ENCODE measurements around the gene TUFT1. TPM values are rescaled to one million over a fixed set of nuclear protein-coding genes. Genes with fewer than 3 reads are reported as not detected.

The TUFT1 gene
- total RNA-seq, 1 experiment from 2014 or later = 12.3 TPM

DNA sequence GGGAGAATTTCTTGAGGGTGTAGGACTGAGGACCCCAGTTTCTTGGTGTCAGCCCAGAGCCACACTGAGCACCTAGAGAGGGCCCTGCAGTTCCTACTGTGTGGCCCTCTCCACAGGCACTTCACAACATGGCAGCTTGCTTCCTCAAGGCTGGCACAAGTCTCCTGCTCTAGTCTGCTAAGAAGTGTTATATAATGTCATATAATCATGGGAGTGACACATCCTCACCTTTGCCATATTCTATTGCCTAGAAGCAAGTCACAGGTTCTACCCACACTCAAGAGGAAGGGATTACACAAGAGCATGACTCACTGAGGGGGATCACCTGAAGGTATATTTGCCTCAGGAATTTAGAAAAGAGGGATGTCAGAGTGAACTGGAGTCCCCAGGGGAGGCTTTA lies 66.3 kb downstream of the TUFT1 start:
- peak; percentile 29 for DNase-seq (ENCODE audit: low read depth, low spot score)
- Histone ChIP-seq H3K79me2 (ENCODE audit: insufficient read depth, low read length) (no peaks in the 10 kb centered on the region), H3K36me3 (ENCODE audit: control insufficient read depth in 1 of 2, insufficient read depth in 2 of 2, low read length in 2 of 2) (no peaks in the 10 kb centered on the region), H3K27me3 (ENCODE audit: insufficient read depth, low read length) (no peaks in the 10 kb centered on the region), H2AFZ (ENCODE audit: low read depth, low read length, poor library complexity, severe bottlenecking) (peak overlapping the region; percentile 6), H3K27ac (ENCODE audit: low read depth, low read length) (no peak overlapping the region), H3K9me2 (ENCODE audit: insufficient read depth) (no peaks in the 10 kb centered on the region), H3K9me3 (ENCODE audit: control insufficient read depth in 1 of 2, insufficient read depth in 1 of 2, low read depth in 1 of 2, low read length in 2 of 2) (no peaks in the 10 kb centered on the region), H3K4me2 (ENCODE audit: low read length) (peak overlapping the region; percentile 54), H4K20me1 (ENCODE audit: insufficient read depth) (no peaks in the 10 kb centered on the region), H3K4me3 (replicated peaks in 1 of 2; ENCODE audit: low read depth in 1 of 2, low read length in 2 of 2) (no peak overlapping the region), H3K4me1 (ENCODE audit: control insufficient read depth in 1 of 2, insufficient read depth in 2 of 2, low read length in 2 of 2) (peaks cover 5 to 37% of the 10 kb centered on the region in 2 experiments), H3K9ac (ENCODE audit: low read length) (no peak overlapping the region)
- intact Hi-C loops (cut with micrococcal nuclease) = no loop called here
- ChIA-PET POLR2A (interaction anchor here (1.0 kb wide), 1 partner anchor 27 kb away, joined by 3 read pairs; no protein-coding TSS in a partner anchor), RAD21 (ENCODE audit: low non-redundant PET in 1 of 2, low total read pairs in 2 of 2, uncharacterized antibody in 2 of 2, unreplicated experiment in 2 of 2) (interaction anchor here in 1 of 2 experiments (0.6 kb wide), 1 partner anchor 14 kb away, joined by 3 read pairs; no protein-coding TSS in a partner anchor), CTCF (interaction anchor here (0.9 to 3.8 kb wide), 2 partner anchors 12 to 13 kb away, joined by 4 to 13 read pairs; no protein-coding TSS in a partner anchor)
- no TSS peak for BruUV-seq (replicated peaks)
- peak; percentile 33 for ATAC-seq
- TF ChIP-seq, protein P1, sequence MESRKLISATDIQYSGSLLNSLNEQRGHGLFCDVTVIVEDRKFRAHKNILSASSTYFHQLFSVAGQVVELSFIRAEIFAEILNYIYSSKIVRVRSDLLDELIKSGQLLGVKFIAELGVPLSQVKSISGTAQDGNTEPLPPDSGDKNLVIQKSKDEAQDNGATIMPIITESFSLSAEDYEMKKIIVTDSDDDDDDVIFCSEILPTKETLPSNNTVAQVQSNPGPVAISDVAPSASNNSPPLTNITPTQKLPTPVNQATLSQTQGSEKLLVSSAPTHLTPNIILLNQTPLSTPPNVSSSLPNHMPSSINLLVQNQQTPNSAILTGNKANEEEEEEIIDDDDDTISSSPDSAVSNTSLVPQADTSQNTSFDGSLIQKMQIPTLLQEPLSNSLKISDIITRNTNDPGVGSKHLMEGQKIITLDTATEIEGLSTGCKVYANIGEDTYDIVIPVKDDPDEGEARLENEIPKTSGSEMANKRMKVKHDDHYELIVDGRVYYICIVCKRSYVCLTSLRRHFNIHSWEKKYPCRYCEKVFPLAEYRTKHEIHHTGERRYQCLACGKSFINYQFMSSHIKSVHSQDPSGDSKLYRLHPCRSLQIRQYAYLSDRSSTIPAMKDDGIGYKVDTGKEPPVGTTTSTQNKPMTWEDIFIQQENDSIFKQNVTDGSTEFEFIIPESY (IDR thresholded peaks at IDR 0.05; ENCODE audit: extremely low read depth, insufficient replicate concordance, low read length) = no peak
- TF ChIP-seq, protein P2, sequence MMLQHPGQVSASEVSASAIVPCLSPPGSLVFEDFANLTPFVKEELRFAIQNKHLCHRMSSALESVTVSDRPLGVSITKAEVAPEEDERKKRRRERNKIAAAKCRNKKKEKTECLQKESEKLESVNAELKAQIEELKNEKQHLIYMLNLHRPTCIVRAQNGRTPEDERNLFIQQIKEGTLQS (IDR thresholded peaks at IDR 0.05) = no peak
- TF ChIP-seq CBX3 (IDR thresholded peaks at IDR 0.05; ENCODE audit: low read depth) = no peak
- peak; percentile 66 for TF ChIP-seq FOSL1 (IDR thresholded peaks at IDR 0.05; ENCODE audit: low read depth)
- TF ChIP-seq, protein P3, sequence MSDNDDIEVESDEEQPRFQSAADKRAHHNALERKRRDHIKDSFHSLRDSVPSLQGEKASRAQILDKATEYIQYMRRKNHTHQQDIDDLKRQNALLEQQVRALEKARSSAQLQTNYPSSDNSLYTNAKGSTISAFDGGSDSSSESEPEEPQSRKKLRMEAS (IDR thresholded peaks at IDR 0.05) = no peak
- TF ChIP-seq SIN3A (IDR thresholded peaks at IDR 0.05; ENCODE audit: low read depth) = no peak
- TF ChIP-seq EZH2 (IDR thresholded peaks at IDR 0.05) = no peak
- TF ChIP-seq, protein P4, sequence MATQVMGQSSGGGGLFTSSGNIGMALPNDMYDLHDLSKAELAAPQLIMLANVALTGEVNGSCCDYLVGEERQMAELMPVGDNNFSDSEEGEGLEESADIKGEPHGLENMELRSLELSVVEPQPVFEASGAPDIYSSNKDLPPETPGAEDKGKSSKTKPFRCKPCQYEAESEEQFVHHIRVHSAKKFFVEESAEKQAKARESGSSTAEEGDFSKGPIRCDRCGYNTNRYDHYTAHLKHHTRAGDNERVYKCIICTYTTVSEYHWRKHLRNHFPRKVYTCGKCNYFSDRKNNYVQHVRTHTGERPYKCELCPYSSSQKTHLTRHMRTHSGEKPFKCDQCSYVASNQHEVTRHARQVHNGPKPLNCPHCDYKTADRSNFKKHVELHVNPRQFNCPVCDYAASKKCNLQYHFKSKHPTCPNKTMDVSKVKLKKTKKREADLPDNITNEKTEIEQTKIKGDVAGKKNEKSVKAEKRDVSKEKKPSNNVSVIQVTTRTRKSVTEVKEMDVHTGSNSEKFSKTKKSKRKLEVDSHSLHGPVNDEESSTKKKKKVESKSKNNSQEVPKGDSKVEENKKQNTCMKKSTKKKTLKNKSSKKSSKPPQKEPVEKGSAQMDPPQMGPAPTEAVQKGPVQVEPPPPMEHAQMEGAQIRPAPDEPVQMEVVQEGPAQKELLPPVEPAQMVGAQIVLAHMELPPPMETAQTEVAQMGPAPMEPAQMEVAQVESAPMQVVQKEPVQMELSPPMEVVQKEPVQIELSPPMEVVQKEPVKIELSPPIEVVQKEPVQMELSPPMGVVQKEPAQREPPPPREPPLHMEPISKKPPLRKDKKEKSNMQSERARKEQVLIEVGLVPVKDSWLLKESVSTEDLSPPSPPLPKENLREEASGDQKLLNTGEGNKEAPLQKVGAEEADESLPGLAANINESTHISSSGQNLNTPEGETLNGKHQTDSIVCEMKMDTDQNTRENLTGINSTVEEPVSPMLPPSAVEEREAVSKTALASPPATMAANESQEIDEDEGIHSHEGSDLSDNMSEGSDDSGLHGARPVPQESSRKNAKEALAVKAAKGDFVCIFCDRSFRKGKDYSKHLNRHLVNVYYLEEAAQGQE (IDR thresholded peaks at IDR 0.05; ENCODE audit: low read depth) = no peak
- no peak for TF ChIP-seq ZNF274 (IDR thresholded peaks at IDR 0.05; ENCODE audit: low read depth, low read length)
- TF ChIP-seq SRF (IDR thresholded peaks at IDR 0.05; ENCODE audit: low read depth) = no peak
- TF ChIP-seq ELF1 (IDR thresholded peaks at IDR 0.05; ENCODE audit: borderline replicate concordance, low read depth) = no peak
- no peak for TF ChIP-seq TCF7L2 (IDR thresholded peaks at IDR 0.05; ENCODE audit: borderline replicate concordance, extremely low read depth, insufficient read depth, insufficient read length)
- no peak for TF ChIP-seq POLR2A (IDR thresholded peaks at IDR 0.05; ENCODE audit: borderline replicate concordance, extremely low read depth, insufficient read depth, insufficient read length)
- TF ChIP-seq RAD21 (IDR thresholded peaks at IDR 0.05; ENCODE audit: low read depth) = no peak
- TF ChIP-seq ZFX (IDR thresholded peaks at IDR 0.05) = no peak
- no peak for TF ChIP-seq POLR2AphosphoS5 (IDR thresholded peaks at IDR 0.05; ENCODE audit: low read depth, low read length)
- TF ChIP-seq YY1 (IDR thresholded peaks at IDR 0.05; ENCODE audit: extremely low read depth, insufficient replicate concordance, low read depth, low read length) = no peak
- TF ChIP-seq, protein P5, sequence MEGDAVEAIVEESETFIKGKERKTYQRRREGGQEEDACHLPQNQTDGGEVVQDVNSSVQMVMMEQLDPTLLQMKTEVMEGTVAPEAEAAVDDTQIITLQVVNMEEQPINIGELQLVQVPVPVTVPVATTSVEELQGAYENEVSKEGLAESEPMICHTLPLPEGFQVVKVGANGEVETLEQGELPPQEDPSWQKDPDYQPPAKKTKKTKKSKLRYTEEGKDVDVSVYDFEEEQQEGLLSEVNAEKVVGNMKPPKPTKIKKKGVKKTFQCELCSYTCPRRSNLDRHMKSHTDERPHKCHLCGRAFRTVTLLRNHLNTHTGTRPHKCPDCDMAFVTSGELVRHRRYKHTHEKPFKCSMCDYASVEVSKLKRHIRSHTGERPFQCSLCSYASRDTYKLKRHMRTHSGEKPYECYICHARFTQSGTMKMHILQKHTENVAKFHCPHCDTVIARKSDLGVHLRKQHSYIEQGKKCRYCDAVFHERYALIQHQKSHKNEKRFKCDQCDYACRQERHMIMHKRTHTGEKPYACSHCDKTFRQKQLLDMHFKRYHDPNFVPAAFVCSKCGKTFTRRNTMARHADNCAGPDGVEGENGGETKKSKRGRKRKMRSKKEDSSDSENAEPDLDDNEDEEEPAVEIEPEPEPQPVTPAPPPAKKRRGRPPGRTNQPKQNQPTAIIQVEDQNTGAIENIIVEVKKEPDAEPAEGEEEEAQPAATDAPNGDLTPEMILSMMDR (IDR thresholded peaks at IDR 0.05 in 2 of 3, conservative IDR thresholded peaks at IDR 0.05 in 1 of 3; ENCODE audit: borderline replicate concordance in 1 of 3, insufficient read depth in 1 of 3, low read depth in 2 of 3, low read length in 2 of 3) = no peak
- TF ChIP-seq EGR1 (IDR thresholded peaks at IDR 0.05; ENCODE audit: low read depth) = no peak
- peak; percentile 26 for TF ChIP-seq SP1 (IDR thresholded peaks at IDR 0.05; ENCODE audit: low read depth)
- TF ChIP-seq CEBPB (IDR thresholded peaks at IDR 0.05; ENCODE audit: low read depth) = peak; percentile 94
